SK-N-SH (cell line): ENCODE results near the gene GPR18. TPM values are rescaled to one million over a fixed set of nuclear protein-coding genes. Genes with fewer than 3 reads are reported as not detected.

Experiments used
- CTCF ChIA-PET: fragments of 300-600, 350-600 bp; formaldehyde crosslinking; extraction: SDS; loops from one replicate; lab custom pipeline; 2021; lab: Yijun Ruan, JAX
- POLR2A ChIA-PET: fragments of 350-600 bp; sonication (Branson Sonifier 250); formaldehyde crosslinking; extraction: SDS; loops from one replicate; lab custom pipeline; 2020; ENCODE audit warnings: antibody characterized with exemption, inconsistent platforms; lab: Yijun Ruan, JAX
- DNase-seq: peaks from one replicate; pipeline ENCODE4 v3.0.0; 2012
- H2AFZ ChIP-seq: fragments of 200-600 bp; sonication (generic); 2 replicates; pipeline ENCODE4 v1.8.1; 2016; ENCODE audit warnings: antibody characterized with exemption, mild to moderate bottlenecking, low read depth
- H3F3A ChIP-seq: fragments of 200-600 bp; sonication (generic); replicated peaks from 2 replicates; pipeline ENCODE3; 2016; ENCODE audit warnings: antibody characterized with exemption, mild to moderate bottlenecking; ENCODE audit not compliant: insufficient read depth
- H3K27ac ChIP-seq, 2 experiments: fragments of 200-500 bp in 1 of 2; fragments of 200-600 bp in 1 of 2; sonication (Bioruptor generic) in 1 of 2; sonication (generic), shearing (Covaris generic) in 1 of 2; 2 replicates each; pipeline versions ENCODE4 v1.5.1 to v1.6.1; 2014 to 2016; ENCODE audit warnings: low read depth in 2 of 2, inconsistent platforms in 1 of 2, low read length in 1 of 2, mild to moderate bottlenecking in 1 of 2, mixed read lengths in 1 of 2
- H3K27me3 ChIP-seq: fragments of 200-600 bp; sonication (generic), shearing (Covaris generic); 2 replicates; pipeline ENCODE4 v1.6.1; 2016; ENCODE audit warnings: mixed run types; ENCODE audit not compliant: insufficient read depth
- H3K36me3 ChIP-seq, 2 experiments: fragments of 200-500 bp in 1 of 2; fragments of 200-600 bp in 1 of 2; sonication (Bioruptor generic) in 1 of 2; sonication (generic) in 1 of 2; replicated peaks in 1 of 2; 2 replicates each; pipeline versions ENCODE3 to v1.5.1; 2014 to 2016; ENCODE audit warnings: low read length in 1 of 2, mild to moderate bottlenecking in 1 of 2; ENCODE audit not compliant: insufficient read depth in 2 of 2, control insufficient read depth in 1 of 2
- H3K4me1 ChIP-seq, 2 experiments: fragments of 200-500 bp in 1 of 2; fragments of 200-600 bp in 1 of 2; sonication (Bioruptor generic) in 1 of 2; sonication (generic), shearing (Covaris generic) in 1 of 2; 2 replicates each; pipeline versions ENCODE4 v1.5.1 to v1.6.1; 2014 to 2016; ENCODE audit warnings: low read depth in 1 of 2, low read length in 1 of 2, mixed run types in 1 of 2; ENCODE audit not compliant: insufficient read depth in 2 of 2, control insufficient read depth in 1 of 2
- H3K4me2 ChIP-seq: fragments of 200-600 bp; sonication (generic), shearing (Covaris generic); 2 replicates; pipeline ENCODE4 v1.6.1; 2017; ENCODE audit warnings: mixed run types
- H3K4me3 ChIP-seq, 2 experiments: fragments of 200-500 bp in 1 of 2; fragments of 200-600 bp in 1 of 2; sonication (Bioruptor generic) in 1 of 2; sonication (generic), shearing (Covaris generic) in 1 of 2; 2 replicates each; pipeline versions ENCODE4 v1.5.1 to v1.8.1; 2014 to 2016; ENCODE audit warnings: low read depth in 2 of 2, inconsistent platforms in 1 of 2, low read length in 1 of 2, mild to moderate bottlenecking in 1 of 2, mixed read lengths in 1 of 2, moderate library complexity in 1 of 2
- H3K79me2 ChIP-seq: fragments of 200-600 bp; sonication (generic); 2 replicates; pipeline ENCODE4 v1.8.1; 2017; ENCODE audit warnings: mild to moderate bottlenecking; ENCODE audit not compliant: insufficient read depth
- H3K9ac ChIP-seq: fragments of 200-600 bp; sonication (generic); 2 replicates; pipeline ENCODE4 v1.6.1; 2017; ENCODE audit warnings: mixed run types
- H3K9me2 ChIP-seq: fragments of 200-600 bp; sonication (generic); 2 replicates; pipeline ENCODE4 v1.6.1; 2017; ENCODE audit warnings: mixed run types
- H3K9me3 ChIP-seq: fragments of 200-600 bp; sonication (generic); 2 replicates; pipeline ENCODE4 v1.6.1; 2017; ENCODE audit warnings: mixed run types, mild to moderate bottlenecking, moderate library complexity
- H4K20me1 ChIP-seq: fragments of 200-600 bp; sonication (generic); 2 replicates; pipeline ENCODE4 v1.6.1; 2017; ENCODE audit warnings: mild to moderate bottlenecking, mixed run types; ENCODE audit not compliant: insufficient read depth
- CHD2 ChIP-seq: fragments of 150-350 bp; IDR thresholded peaks from 2 replicates; pipeline ENCODE4 v1.6.1; 2018; ENCODE audit warnings: low read length; ENCODE audit not compliant: partially characterized antibody
- ELF1 ChIP-seq: IDR thresholded peaks from 2 replicates; pipeline ENCODE4 v1.4.0; 2012
- EZH2phosphoT487 ChIP-seq: fragments of 200-600 bp; sonication (generic); IDR thresholded peaks from 2 replicates; pipeline ENCODE4 v1.6.1; 2017; ENCODE audit warnings: low read depth, mixed run types, mild to moderate bottlenecking, antibody characterized with exemption, moderate library complexity, borderline replicate concordance
- GATA2 ChIP-seq: sonication (generic); formaldehyde crosslinking; IDR thresholded peaks from 2 replicates; pipeline ENCODE4 v1.5.0; 2020; ENCODE audit warnings: mild to moderate bottlenecking, missing genetic modification reagents
- MEF2A ChIP-seq: IDR thresholded peaks from 2 replicates; pipeline ENCODE4 v1.4.0; 2012; ENCODE audit warnings: low read depth, borderline replicate concordance
- NRF1 ChIP-seq: IDR thresholded peaks from 2 replicates; pipeline ENCODE4 v1.6.1; 2012; ENCODE audit warnings: low read depth, mild to moderate bottlenecking, low read length
- RAD21 ChIP-seq: IDR thresholded peaks from 2 replicates; pipeline ENCODE4 v1.6.1; 2012; ENCODE audit warnings: mild to moderate bottlenecking, low read length
- TAF1 ChIP-seq: IDR thresholded peaks from 2 replicates; pipeline ENCODE4 v1.6.1; 2012; ENCODE audit warnings: low read depth, mild to moderate bottlenecking, low read length, moderate library complexity, borderline replicate concordance
- TCF12 ChIP-seq: IDR thresholded peaks from 2 replicates; pipeline ENCODE4 v1.4.0; 2012
- TEAD4 ChIP-seq: IDR thresholded peaks from 2 replicates; pipeline ENCODE4 v1.4.0; 2012; ENCODE audit warnings: mild to moderate bottlenecking, borderline replicate concordance; ENCODE audit not compliant: insufficient read depth
- YY1 ChIP-seq: IDR thresholded peaks from 2 replicates; pipeline ENCODE4 v1.4.0; 2012; ENCODE audit warnings: low read depth, mild to moderate bottlenecking
- WGBS: methylation state at CpG from one replicate; pipeline ENCODE4 v1.1.6; 2017; ENCODE audit warnings: low lambda C conversion rate; 5-methylcytosine and 5-hydroxymethylcytosine counted together
- polyA plus RNA-seq, 3 experiments: library from polyadenylated mRNA; depleted of rRNA; stranded (reverse); fragments of >200 nt; gene quantifications; 2 replicates each; pipeline ENCODE4 v1.2.3, GENCODE V29; 2012
- TF ChIP-seq, protein P1 (sequence below): fragments of 150-350 bp; IDR thresholded peaks from 2 replicates; pipeline ENCODE4 v1.6.1; 2016; ENCODE audit warnings: mild to moderate bottlenecking, low read depth, low read length
- TF ChIP-seq, protein P2 (sequence below): IDR thresholded peaks from 2 replicates; pipeline ENCODE4; 2012
- TF ChIP-seq, protein P3 (sequence below): IDR thresholded peaks from 2 replicates; pipeline ENCODE4 v1.4.0; 2012; ENCODE audit warnings: low read depth, borderline replicate concordance
- TF ChIP-seq, protein P4 (sequence below): fragments of 200-600 bp; sonication (generic); IDR thresholded peaks from 2 replicates; pipeline ENCODE4 v1.6.1; 2017; ENCODE audit warnings: antibody characterized with exemption, mild to moderate bottlenecking, moderate library complexity
- TF ChIP-seq, protein P5 (sequence below): fragments of 150-350 bp; IDR thresholded peaks from 2 replicates; pipeline ENCODE4 v1.6.1; 2017; ENCODE audit warnings: antibody characterized with exemption, low read length, low read depth, borderline replicate concordance
- TF ChIP-seq, protein P6 (sequence below): IDR thresholded peaks from 2 replicates; pipeline ENCODE4 v1.4.0; 2012; ENCODE audit warnings: low read depth
- TF ChIP-seq, protein P7 (sequence below): IDR thresholded peaks from 2 replicates; pipeline ENCODE4 v1.6.1; 2012; ENCODE audit warnings: mild to moderate bottlenecking, low read depth, low read length, moderate library complexity

The GPR18 gene
- polyA plus RNA-seq, 1 of the 3 experiments (the other 2 are of a cell fraction) = not detected

DNA sequence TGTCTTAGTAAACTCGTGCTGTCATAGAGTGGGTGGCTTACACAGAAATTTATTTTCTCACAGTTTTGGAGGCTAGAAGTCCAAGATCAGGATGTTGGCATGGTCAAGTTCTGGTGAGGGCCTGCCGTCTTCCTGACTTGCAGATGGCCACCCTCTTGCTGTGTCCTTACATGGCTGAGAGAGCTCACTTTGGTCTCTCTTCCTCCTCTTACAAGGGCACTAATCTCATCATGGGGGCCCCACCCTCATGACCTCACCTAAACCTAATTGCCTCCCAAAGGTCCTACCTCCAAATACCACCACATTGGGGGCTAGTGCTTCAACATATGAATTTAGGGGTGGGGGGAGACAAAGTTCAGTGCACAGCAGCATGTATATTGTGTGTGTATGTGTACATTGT, 14.3 kb upstream of the GPR18 start:
- no peak overlapping the region for H3K4me3 ChIP-seq
- peaks cover 3% of the 10 kb centered on the region; the same call in 1 of the 2 replicates for H3K79me2 ChIP-seq
- no peak for DNase-seq
- no peak overlapping the region for H3K27ac ChIP-seq
- H3K9me2 ChIP-seq = no peaks in the 10 kb centered on the region
- peaks cover 3% of the 10 kb centered on the region for H3F3A ChIP-seq
- H3K4me2 ChIP-seq = no peak overlapping the region
- H3K9ac ChIP-seq = no peak overlapping the region
- H4K20me1 ChIP-seq = no peaks in the 10 kb centered on the region
- no peak overlapping the region for H2AFZ ChIP-seq
- no peaks in the 10 kb centered on the region for H3K4me1 ChIP-seq
- no peaks in the 10 kb centered on the region for H3K27me3 ChIP-seq
- peaks cover 0 to 5% of the 10 kb centered on the region in 2 experiments for H3K36me3 ChIP-seq
- 90% methylated on average over 2 of the region's 2 CpGs for WGBS
- POLR2A ChIA-PET = no interaction called here
- no peak for TF ChIP-seq GATA2
- TF ChIP-seq, all 33 proteins: peak for 0
- CTCF ChIA-PET = interaction anchor here (1.2 to 10.4 kb wide), 3 partner anchors 95 to 164 kb away, joined by 5 to 249 read pairs (median 184); no protein-coding TSS in a partner anchor
- no peaks in the 10 kb centered on the region for H3K9me3 ChIP-seq

DNA sequence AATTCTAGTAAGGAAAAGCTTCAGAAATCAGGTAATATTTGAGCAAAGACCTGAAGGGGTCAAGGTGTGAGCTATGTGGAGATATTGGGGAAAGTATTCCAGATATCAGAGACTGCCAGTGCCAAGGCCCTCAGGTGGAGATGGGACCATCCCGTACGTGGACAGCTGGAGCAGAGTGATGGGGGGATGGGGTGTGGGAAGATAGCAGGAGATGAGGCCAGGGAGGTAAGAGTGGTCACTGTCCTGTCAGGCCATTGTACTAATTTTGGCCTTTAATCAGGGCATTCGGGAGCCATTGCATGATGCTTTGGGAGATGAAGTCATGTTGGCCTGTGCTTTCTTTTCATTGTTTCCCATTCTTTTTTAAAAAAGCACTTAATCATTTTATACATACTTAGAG, 13.1 kb upstream of the GPR18 start:
- Histone ChIP-seq H2AFZ (no peak overlapping the region), H3K4me2 (no peak overlapping the region), H3K9me2 (no peaks in the 10 kb centered on the region), H3K27me3 (no peaks in the 10 kb centered on the region), H3K4me3 (no peak overlapping the region), H4K20me1 (no peaks in the 10 kb centered on the region), H3K79me2 (no peaks in the 10 kb centered on the region), H3K4me1 (no peaks in the 10 kb centered on the region), H3K9me3 (no peaks in the 10 kb centered on the region), H3K36me3 (peaks cover 0 to 6% of the 10 kb centered on the region in 2 experiments), H3K27ac (no peak overlapping the region), H3F3A (peaks cover 3% of the 10 kb centered on the region), H3K9ac (no peak overlapping the region)
- CTCF ChIA-PET = interaction anchor here (0.7 to 10.4 kb wide), 7 partner anchors 8 to 166 kb away, joined by 3 to 249 read pairs (median 9); no protein-coding TSS in a partner anchor
- WGBS = 92% methylated on average over 3 of the region's 3 CpGs
- POLR2A ChIA-PET = no interaction called here
- no peak for DNase-seq
- TF ChIP-seq RAD21 (no peak), NRF1 (no peak), EZH2phosphoT487 (no peak), ELF1 (no peak), TEAD4 (no peak), YY1 (no peak), MEF2A (no peak), TCF12 (no peak), TAF1 (no peak), CHD2 (no peak)
- TF ChIP-seq, protein P1, sequence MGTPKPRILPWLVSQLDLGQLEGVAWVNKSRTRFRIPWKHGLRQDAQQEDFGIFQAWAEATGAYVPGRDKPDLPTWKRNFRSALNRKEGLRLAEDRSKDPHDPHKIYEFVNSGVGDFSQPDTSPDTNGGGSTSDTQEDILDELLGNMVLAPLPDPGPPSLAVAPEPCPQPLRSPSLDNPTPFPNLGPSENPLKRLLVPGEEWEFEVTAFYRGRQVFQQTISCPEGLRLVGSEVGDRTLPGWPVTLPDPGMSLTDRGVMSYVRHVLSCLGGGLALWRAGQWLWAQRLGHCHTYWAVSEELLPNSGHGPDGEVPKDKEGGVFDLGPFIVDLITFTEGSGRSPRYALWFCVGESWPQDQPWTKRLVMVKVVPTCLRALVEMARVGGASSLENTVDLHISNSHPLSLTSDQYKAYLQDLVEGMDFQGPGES = no peak
- TF ChIP-seq, protein P2, sequence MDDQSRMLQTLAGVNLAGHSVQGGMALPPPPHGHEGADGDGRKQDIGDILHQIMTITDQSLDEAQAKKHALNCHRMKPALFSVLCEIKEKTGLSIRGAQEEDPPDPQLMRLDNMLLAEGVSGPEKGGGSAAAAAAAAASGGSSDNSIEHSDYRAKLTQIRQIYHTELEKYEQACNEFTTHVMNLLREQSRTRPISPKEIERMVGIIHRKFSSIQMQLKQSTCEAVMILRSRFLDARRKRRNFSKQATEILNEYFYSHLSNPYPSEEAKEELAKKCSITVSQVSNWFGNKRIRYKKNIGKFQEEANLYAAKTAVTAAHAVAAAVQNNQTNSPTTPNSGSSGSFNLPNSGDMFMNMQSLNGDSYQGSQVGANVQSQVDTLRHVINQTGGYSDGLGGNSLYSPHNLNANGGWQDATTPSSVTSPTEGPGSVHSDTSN = no peak
- TF ChIP-seq, protein P3, sequence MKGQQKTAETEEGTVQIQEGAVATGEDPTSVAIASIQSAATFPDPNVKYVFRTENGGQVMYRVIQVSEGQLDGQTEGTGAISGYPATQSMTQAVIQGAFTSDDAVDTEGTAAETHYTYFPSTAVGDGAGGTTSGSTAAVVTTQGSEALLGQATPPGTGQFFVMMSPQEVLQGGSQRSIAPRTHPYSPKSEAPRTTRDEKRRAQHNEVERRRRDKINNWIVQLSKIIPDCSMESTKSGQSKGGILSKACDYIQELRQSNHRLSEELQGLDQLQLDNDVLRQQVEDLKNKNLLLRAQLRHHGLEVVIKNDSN = no peak
- TF ChIP-seq, protein P4, sequence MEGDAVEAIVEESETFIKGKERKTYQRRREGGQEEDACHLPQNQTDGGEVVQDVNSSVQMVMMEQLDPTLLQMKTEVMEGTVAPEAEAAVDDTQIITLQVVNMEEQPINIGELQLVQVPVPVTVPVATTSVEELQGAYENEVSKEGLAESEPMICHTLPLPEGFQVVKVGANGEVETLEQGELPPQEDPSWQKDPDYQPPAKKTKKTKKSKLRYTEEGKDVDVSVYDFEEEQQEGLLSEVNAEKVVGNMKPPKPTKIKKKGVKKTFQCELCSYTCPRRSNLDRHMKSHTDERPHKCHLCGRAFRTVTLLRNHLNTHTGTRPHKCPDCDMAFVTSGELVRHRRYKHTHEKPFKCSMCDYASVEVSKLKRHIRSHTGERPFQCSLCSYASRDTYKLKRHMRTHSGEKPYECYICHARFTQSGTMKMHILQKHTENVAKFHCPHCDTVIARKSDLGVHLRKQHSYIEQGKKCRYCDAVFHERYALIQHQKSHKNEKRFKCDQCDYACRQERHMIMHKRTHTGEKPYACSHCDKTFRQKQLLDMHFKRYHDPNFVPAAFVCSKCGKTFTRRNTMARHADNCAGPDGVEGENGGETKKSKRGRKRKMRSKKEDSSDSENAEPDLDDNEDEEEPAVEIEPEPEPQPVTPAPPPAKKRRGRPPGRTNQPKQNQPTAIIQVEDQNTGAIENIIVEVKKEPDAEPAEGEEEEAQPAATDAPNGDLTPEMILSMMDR = no peak
- TF ChIP-seq, protein P5, sequence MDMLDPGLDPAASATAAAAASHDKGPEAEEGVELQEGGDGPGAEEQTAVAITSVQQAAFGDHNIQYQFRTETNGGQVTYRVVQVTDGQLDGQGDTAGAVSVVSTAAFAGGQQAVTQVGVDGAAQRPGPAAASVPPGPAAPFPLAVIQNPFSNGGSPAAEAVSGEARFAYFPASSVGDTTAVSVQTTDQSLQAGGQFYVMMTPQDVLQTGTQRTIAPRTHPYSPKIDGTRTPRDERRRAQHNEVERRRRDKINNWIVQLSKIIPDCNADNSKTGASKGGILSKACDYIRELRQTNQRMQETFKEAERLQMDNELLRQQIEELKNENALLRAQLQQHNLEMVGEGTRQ = no peak
- TF ChIP-seq, protein P6, sequence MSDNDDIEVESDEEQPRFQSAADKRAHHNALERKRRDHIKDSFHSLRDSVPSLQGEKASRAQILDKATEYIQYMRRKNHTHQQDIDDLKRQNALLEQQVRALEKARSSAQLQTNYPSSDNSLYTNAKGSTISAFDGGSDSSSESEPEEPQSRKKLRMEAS = no peak
- TF ChIP-seq, protein P7, sequence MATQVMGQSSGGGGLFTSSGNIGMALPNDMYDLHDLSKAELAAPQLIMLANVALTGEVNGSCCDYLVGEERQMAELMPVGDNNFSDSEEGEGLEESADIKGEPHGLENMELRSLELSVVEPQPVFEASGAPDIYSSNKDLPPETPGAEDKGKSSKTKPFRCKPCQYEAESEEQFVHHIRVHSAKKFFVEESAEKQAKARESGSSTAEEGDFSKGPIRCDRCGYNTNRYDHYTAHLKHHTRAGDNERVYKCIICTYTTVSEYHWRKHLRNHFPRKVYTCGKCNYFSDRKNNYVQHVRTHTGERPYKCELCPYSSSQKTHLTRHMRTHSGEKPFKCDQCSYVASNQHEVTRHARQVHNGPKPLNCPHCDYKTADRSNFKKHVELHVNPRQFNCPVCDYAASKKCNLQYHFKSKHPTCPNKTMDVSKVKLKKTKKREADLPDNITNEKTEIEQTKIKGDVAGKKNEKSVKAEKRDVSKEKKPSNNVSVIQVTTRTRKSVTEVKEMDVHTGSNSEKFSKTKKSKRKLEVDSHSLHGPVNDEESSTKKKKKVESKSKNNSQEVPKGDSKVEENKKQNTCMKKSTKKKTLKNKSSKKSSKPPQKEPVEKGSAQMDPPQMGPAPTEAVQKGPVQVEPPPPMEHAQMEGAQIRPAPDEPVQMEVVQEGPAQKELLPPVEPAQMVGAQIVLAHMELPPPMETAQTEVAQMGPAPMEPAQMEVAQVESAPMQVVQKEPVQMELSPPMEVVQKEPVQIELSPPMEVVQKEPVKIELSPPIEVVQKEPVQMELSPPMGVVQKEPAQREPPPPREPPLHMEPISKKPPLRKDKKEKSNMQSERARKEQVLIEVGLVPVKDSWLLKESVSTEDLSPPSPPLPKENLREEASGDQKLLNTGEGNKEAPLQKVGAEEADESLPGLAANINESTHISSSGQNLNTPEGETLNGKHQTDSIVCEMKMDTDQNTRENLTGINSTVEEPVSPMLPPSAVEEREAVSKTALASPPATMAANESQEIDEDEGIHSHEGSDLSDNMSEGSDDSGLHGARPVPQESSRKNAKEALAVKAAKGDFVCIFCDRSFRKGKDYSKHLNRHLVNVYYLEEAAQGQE = no peak
